Thymus (tissue), 11 donors: ENCODE data around the gene CENPT. TPM values are rescaled to one million over a fixed set of nuclear protein-coding genes. Genes with fewer than 3 reads are reported as not detected.

Source experiments
- DNase-seq, 9 donors: peaks; one replicate each; pipeline ENCODE4 v3.0.0-alpha.2; 2013; ENCODE audit warnings: low spot score in 9 of 9, low read depth in 6 of 9, missing footprints in 1 of 9
- H3K27ac ChIP-seq, 2 donors: one replicate each; pipeline ENCODE4 v1.5.1; 2013; ENCODE audit warnings: control low read depth in 1 of 2, low read depth in 1 of 2, low read length in 1 of 2, mild to moderate bottlenecking in 1 of 2, moderate library complexity in 1 of 2
- H3K27me3 ChIP-seq, 2 donors: one replicate each; pipeline ENCODE4 v1.5.1; 2013; ENCODE audit warnings: low read length in 1 of 2; ENCODE audit not compliant: control insufficient read depth in 2 of 2, insufficient read depth in 1 of 2
- H3K36me3 ChIP-seq, 2 donors: one replicate each; pipeline ENCODE4 v1.5.1; 2013; ENCODE audit warnings: low read length in 1 of 2, mild to moderate bottlenecking in 1 of 2, moderate library complexity in 1 of 2; ENCODE audit not compliant: control insufficient read depth in 2 of 2, insufficient read depth in 2 of 2
- H3K4me1 ChIP-seq, 2 donors: one replicate each; pipeline ENCODE4 v1.5.1; 2013; ENCODE audit warnings: low read length in 2 of 2; ENCODE audit not compliant: control insufficient read depth in 2 of 2, insufficient read depth in 2 of 2
- H3K4me3 ChIP-seq, 2 donors: one replicate each; pipeline ENCODE4 v1.5.1; 2013; ENCODE audit warnings: low read length in 2 of 2, control low read depth in 1 of 2, mild to moderate bottlenecking in 1 of 2
- H3K9me3 ChIP-seq, 2 donors: one replicate each; pipeline ENCODE4 v1.5.1; 2013; ENCODE audit warnings: low read length in 1 of 2, mild to moderate bottlenecking in 1 of 2; ENCODE audit not compliant: control insufficient read depth in 2 of 2, insufficient read depth in 1 of 2
- WGBS: extraction: QIAGEN DNeasy Blood & Tissue Kit; methylation state at CpG from one replicate; pipeline ENCODE4 v1.1.7; 2013; 5-methylcytosine and 5-hydroxymethylcytosine counted together
- polyA plus RNA-seq: library from polyadenylated mRNA; stranded (reverse); fragments of 200-250 nt; gene quantifications from one replicate; pipeline ENCODE4 v1.2.3, GENCODE V29; 2013
- total RNA-seq: library from RNA; stranded (reverse); fragments of 120-200 nt; gene quantifications from one replicate; pipeline ENCODE4 v1.2.4, GENCODE V29; 2013
- donor health status: healthy.

The CENPT gene
- total and polyA plus RNA-seq, 2 donors, result 25.4 to 101 TPM

GRCh38 chr16:67885976-67886375 is 38.5 kb upstream of the CENPT start:
- H3K4me1 ChIP-seq, result no peaks in the 10 kb centered on the region
- no peak for DNase-seq
- no peak overlapping the region for H3K4me3 ChIP-seq
- H3K27me3 ChIP-seq, result no peaks in the 10 kb centered on the region
- no peaks in the 10 kb centered on the region for H3K9me3 ChIP-seq
- 99% methylated on average over 19 of the region's 19 CpGs for WGBS
- peaks cover 58 to 59% of the 10 kb centered on the region in 2 donors for H3K36me3 ChIP-seq
- no peak overlapping the region for H3K27ac ChIP-seq

- WGBS, result 97% methylated on average over 12 of the region's 12 CpGs
- Histone ChIP-seq H3K4me1 (no peaks in the 10 kb centered on the region), H3K27ac (no peak overlapping the region), H3K27me3 (no peaks in the 10 kb centered on the region), H3K9me3 (no peaks in the 10 kb centered on the region), H3K4me3 (no peak overlapping the region), H3K36me3 (peaks cover 62 to 64% of the 10 kb centered on the region in 2 donors)
- DNase-seq, result no peak
These were observed 38.1 kb upstream of the CENPT start for GRCh38 chr16:67885545-67885944.

DNA sequence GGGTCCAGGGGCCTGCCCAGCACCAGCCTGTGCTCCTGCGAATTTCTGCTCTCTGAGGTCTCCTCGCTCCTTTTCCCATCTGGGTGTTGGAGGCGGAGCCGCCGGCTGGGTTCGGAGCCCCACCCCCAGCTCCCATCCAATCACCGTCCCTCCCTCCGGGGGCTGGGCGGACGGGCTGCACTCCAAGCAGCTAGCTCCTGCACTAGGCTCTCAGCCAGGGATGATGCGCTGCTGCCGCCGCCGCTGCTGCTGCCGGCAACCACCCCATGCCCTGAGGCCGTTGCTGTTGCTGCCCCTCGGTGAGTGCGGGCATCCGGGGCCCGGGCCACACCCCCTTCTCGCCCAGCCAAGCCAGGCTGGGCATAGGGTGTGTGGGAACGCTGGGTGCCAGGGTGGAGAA is 37.2 kb upstream of the CENPT start, which contains the start of gene NRN1L:
TSS of gene NRN1L (plus strand) at position 202 of the 400 bp plus-strand sequence. CDS start at position 221, 19 bp downstream.
- no peak within 1 kb of the TSS for H3K4me3 ChIP-seq
- H3K27ac ChIP-seq, result no peak within 1 kb of the TSS
- no peaks in the 10 kb centered on the region for H3K4me1 ChIP-seq
- H3K9me3 ChIP-seq, result peaks cover 0 to 1% of the 10 kb centered on the region in 2 donors
- peaks cover 71 to 72% of the 10 kb centered on the region in 2 donors for H3K36me3 ChIP-seq
- no peaks in the 10 kb centered on the region for H3K27me3 ChIP-seq
- 90% methylated on average over 22 of the region's 22 CpGs for WGBS
- no peak for DNase-seq

GRCh38 chr16:67883872-67884261 is 36.4 kb upstream of the CENPT start:
- WGBS, result 72% methylated on average over 11 of the region's 11 CpGs
- Histone ChIP-seq H3K27ac (no peak overlapping the region), H3K27me3 (no peaks in the 10 kb centered on the region), H3K9me3 (peaks cover 0 to 5% of the 10 kb centered on the region in 2 donors), H3K36me3 (peaks cover 79 to 81% of the 10 kb centered on the region in 2 donors), H3K4me3 (no peak overlapping the region), H3K4me1 (no peaks in the 10 kb centered on the region)
- DNase-seq, result peak in 3 of 9 donors; percentile 59 to 73 (median 66)

DNA sequence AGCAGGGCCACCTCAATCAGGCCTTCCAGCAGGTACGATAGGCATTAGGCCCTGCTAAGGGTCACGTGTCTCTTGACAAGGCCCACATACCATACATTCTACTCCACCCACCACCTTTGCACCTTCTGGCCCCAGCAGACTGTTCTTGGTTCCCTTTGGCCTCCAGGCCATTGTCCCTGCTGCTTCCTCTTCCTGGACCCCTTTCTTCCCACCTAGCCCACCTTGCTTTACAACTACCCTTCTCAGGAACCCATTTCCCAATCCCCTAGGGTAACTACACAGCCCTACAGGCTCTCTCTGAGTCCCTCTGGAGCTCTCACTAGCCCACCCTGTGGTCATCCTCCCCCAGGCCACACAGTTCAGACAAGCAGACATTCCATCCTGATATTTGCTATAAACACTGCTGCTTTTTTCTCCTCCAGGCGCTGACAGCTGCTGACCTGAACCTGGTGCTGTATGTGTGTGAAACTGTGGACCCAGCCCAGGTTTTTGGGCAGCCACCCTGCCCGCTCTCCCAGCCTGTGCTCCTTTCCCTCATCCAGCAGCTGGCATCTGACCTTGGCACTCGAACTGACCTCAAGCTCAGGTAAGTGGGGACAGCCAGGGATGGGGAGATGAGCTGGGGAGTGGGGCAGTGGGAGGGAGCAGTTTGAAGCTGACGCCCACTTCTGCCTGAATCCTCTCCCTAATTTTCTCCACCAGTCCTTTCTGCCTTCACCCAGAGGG is 35.8 kb upstream of the CENPT start:
- H3K9me3 ChIP-seq, result peaks cover 0 to 5% of the 10 kb centered on the region in 2 donors
- WGBS, result 92% methylated on average over 6 of the region's 6 CpGs

GRCh38 chr16:67882374-67883145 is 35.1 kb upstream of the CENPT start:
- H3K4me1 ChIP-seq, result no peaks in the 10 kb centered on the region
- no peak for DNase-seq
- no peak overlapping the region for H3K4me3 ChIP-seq
- peaks cover 0 to 7% of the 10 kb centered on the region in 2 donors for H3K9me3 ChIP-seq
- 96% methylated on average over 18 of the region's 18 CpGs for WGBS
- H3K27me3 ChIP-seq, result no peaks in the 10 kb centered on the region
- H3K27ac ChIP-seq, result no peak overlapping the region
- H3K36me3 ChIP-seq, result peaks cover 92 to 94% of the 10 kb centered on the region in 2 donors

More for the DNA sequence above, 35.8 kb upstream of the CENPT start:
- Histone ChIP-seq H3K4me3 (no peak overlapping the region), H3K36me3 (peaks cover 85 to 86% of the 10 kb centered on the region in 2 donors), H3K27ac (no peak overlapping the region), H3K4me1 (no peaks in the 10 kb centered on the region), H3K27me3 (no peaks in the 10 kb centered on the region)
- no peak for DNase-seq

DNA sequence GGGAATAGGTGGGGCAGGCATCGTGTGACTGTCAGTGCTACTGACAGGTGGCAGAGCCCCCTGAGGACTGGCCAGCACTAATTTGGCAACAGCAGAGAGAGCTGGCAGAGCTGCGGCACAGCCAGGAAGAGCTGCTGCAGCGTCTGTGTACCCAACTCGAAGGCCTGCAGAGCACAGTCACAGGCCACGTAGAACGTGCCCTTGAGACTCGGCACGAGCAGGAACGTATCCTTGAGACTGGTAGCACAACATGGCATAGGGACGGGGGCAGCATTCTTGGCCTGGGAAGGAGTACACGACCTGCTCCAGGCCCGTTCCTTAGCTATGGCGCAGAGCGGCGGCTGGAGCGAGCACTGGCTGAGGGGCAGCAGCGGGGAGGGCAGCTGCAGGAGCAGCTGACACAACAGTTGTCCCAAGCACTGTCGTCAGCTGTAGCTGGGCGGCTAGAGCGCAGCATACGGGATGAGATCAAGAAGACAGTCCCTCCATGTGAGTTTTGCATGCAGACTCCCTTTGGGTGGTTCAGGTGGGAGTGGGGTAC is 34.2 kb upstream of the CENPT start:
- Histone ChIP-seq H3K27ac (no peak overlapping the region), H3K4me1 (no peaks in the 10 kb centered on the region), H3K4me3 (no peak overlapping the region), H3K36me3 (peaks cover 98 to 100% of the 10 kb centered on the region in 2 donors), H3K27me3 (no peaks in the 10 kb centered on the region), H3K9me3 (peaks cover 0 to 9% of the 10 kb centered on the region in 2 donors)
- DNase-seq, result no peak
- WGBS, result 98% methylated on average over 21 of the region's 21 CpGs

- H3K27me3 ChIP-seq, result no peaks in the 10 kb centered on the region
- H3K9me3 ChIP-seq, result peaks cover 0 to 9% of the 10 kb centered on the region in 2 donors
- H3K27ac ChIP-seq, result no peak overlapping the region
- H3K36me3 ChIP-seq, result peaks cover 97 to 99% of the 10 kb centered on the region in 2 donors
- WGBS, result 98% methylated on average over 13 of the region's 13 CpGs
- no peak overlapping the region for H3K4me3 ChIP-seq
- no peak for DNase-seq
- H3K4me1 ChIP-seq, result no peaks in the 10 kb centered on the region
These were observed 33.1 kb upstream of the CENPT start for GRCh38 chr16:67880584-67880983.

- H3K4me1 ChIP-seq, result no peaks in the 10 kb centered on the region
- H3K9me3 ChIP-seq, result peaks cover 0 to 9% of the 10 kb centered on the region in 2 donors
- H3K27ac ChIP-seq, result no peak overlapping the region
- no peak for DNase-seq
- no peaks in the 10 kb centered on the region for H3K27me3 ChIP-seq
- peaks cover 93 to 95% of the 10 kb centered on the region in 2 donors for H3K36me3 ChIP-seq
- 97% methylated on average over 5 of the region's 5 CpGs for WGBS
- H3K4me3 ChIP-seq, result no peak overlapping the region
These were observed 32.4 kb upstream of the CENPT start for GRCh38 chr16:67879936-67880335.
